ENCODE results near the gene MEIS3. TPM values are rescaled to one million over a fixed set of nuclear protein-coding genes. Genes with fewer than 3 reads are reported as not detected.
"Not testable (repeated sequence)": the region's sequence is repeated elsewhere in the genome, so short reads cannot be mapped to it uniquely, and the experiment has no call there.

Gene MEIS3
- total RNA-seq, 4 donors from 2014 or later: 11.5 to 30.8 (median 16.8) TPM

- no peak overlapping the region for H3K4me3 ChIP-seq
- DNase-seq (ENCODE audit: low spot score in 2 of 2): no peak
- H3K27ac ChIP-seq: no peak overlapping the region
- peaks cover 0 to 11% (median 0%) of the 10 kb centered on the region in 3 donors for H3K36me3 ChIP-seq
- H3K4me1 ChIP-seq: peaks cover 0 to 28% (median 6%) of the 10 kb centered on the region in 4 donors
- WGBS, 2 donors: 63 to 64% methylated on average over 12 of the region's 12 CpGs
- H3K9me3 ChIP-seq: no peaks in the 10 kb centered on the region
- TF ChIP-seq CTCF (IDR thresholded peaks at IDR 0.05) (no peak), EP300 (IDR thresholded peaks at IDR 0.05) (no peak), POLR2A (IDR thresholded peaks at IDR 0.05) (no peak)
- H3K27me3 ChIP-seq: peaks cover 0 to 67% of the 10 kb centered on the region in 2 donors
These were observed 2.7 kb downstream of the MEIS3 start for GRCh38 chr19:47416643-47416985.

DNA sequence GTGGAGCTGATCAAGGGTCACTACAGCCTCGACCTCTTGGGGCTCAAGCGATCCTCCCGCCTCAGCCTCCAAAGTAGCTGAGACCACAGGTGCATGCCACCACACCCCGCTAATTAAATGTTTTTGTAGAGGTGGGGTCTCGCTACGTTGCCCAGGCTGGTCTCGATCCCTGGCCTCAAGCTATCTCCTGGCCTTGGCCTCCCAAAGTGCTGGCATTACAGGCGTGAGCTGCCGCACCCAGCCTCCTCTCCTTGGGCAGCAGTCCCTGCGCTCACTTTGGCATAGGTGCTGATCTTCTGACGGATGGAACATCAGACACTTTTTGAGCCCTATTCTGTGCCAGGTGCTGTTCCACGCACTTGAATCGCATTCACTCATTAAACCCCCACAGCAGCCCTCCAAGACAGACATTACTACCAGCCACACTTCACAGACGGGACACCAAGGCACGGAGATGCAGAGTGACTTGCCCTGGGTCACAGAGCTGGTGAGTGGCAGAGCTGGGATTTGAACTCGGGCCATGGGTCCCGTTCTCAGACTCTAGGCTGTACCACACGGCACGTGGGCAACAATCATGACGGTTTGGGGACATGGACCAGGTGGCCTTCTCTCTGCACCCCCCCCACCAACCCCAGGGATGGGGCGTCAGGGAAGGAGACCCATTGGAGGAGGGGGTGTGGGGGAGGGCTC, 3.2 kb downstream of the MEIS3 start:
- TF ChIP-seq POLR2A (IDR thresholded peaks at IDR 0.05): no peak
- TF ChIP-seq CTCF (IDR thresholded peaks at IDR 0.05): no peak
- no peak for TF ChIP-seq EP300 (IDR thresholded peaks at IDR 0.05)
- Histone ChIP-seq H3K9me3 (no peaks in the 10 kb centered on the region), H3K36me3 (peaks cover 0 to 11% (median 0%) of the 10 kb centered on the region in 3 donors), H3K27me3 (peaks cover 0 to 62% of the 10 kb centered on the region in 2 donors), H3K4me3 (no peak overlapping the region), H3K27ac (no peak overlapping the region), H3K4me1 (peaks cover 0 to 27% (median 6%) of the 10 kb centered on the region in 4 donors)
- DNase-seq (ENCODE audit: low spot score in 2 of 2): no peak
- 95 to 96% methylated on average over 21 of the region's 21 CpGs for WGBS, 2 donors

GRCh38 chr19:47414469-47414868, 4.9 kb downstream of the MEIS3 start:
- WGBS, 2 donors: 71% methylated on average over 19 to 21 of the region's 21 CpGs
- no peak for TF ChIP-seq CTCF (IDR thresholded peaks at IDR 0.05)
- peaks cover 0 to 11% (median 0%) of the 10 kb centered on the region in 3 donors for H3K36me3 ChIP-seq
- no peaks in the 10 kb centered on the region for H3K9me3 ChIP-seq
- DNase-seq (ENCODE audit: low spot score in 2 of 2): no peak
- no peak overlapping the region for H3K4me3 ChIP-seq
- no peak overlapping the region for H3K27ac ChIP-seq
- H3K4me1 ChIP-seq: peaks cover 0 to 18% (median 6%) of the 10 kb centered on the region in 4 donors
- H3K27me3 ChIP-seq: peaks cover 0 to 47% of the 10 kb centered on the region in 2 donors

- TF ChIP-seq CTCF (IDR thresholded peaks at IDR 0.05) (no peak), EP300 (IDR thresholded peaks at IDR 0.05) (no peak), POLR2A (IDR thresholded peaks at IDR 0.05) (no peak)
- H3K9me3 ChIP-seq: no peaks in the 10 kb centered on the region
- 92 to 93% methylated on average over 16 of the region's 16 CpGs for WGBS, 2 donors
These were observed 5.4 kb downstream of the MEIS3 start for GRCh38 chr19:47413941-47414340.

GRCh38 chr19:47411696-47412095, 7.6 kb downstream of the MEIS3 start:
- not testable (repeated sequence) for DNase-seq (ENCODE audit: low spot score in 2 of 2); H3K27ac ChIP-seq; H3K4me3 ChIP-seq; H3K9me3 ChIP-seq; H3K4me1 ChIP-seq
- 84 to 87% methylated on average over 9 of the region's 9 CpGs for WGBS, 2 donors
- peaks cover 0 to 19% (median 0%) of the 10 kb centered on the region in 3 donors for H3K36me3 ChIP-seq
- peaks cover 0 to 38% of the 10 kb centered on the region in 2 donors for H3K27me3 ChIP-seq

More at GRCh38 chr19:47413941-47414340, 5.4 kb downstream of the MEIS3 start:
- H3K27me3 ChIP-seq: peaks cover 0 to 48% of the 10 kb centered on the region in 2 donors
- peaks cover 0 to 11% (median 0%) of the 10 kb centered on the region in 3 donors for H3K36me3 ChIP-seq
- no peak overlapping the region for H3K4me3 ChIP-seq
- peaks cover 0 to 18% (median 6%) of the 10 kb centered on the region in 4 donors for H3K4me1 ChIP-seq
- no peak for DNase-seq (ENCODE audit: low spot score in 2 of 2)
- H3K27ac ChIP-seq: no peak overlapping the region
